GM21526 (cell line): ENCODE measurements around the gene PPM1H.
"Not testable (repeated sequence)": the region's sequence is repeated elsewhere in the genome, so short reads cannot be mapped to it uniquely, and the experiment has no call there.

Experiments
- ATAC-seq: cut with Tn5 transposase; IDR thresholded peaks from one replicate; pipeline ENCODE4 v1.9.1; 2021; ENCODE audit warnings: moderate library complexity; ENCODE audit not compliant: unreplicated experiment, low FRiP score

PPM1H gene

GRCh38 chr12:62694116-62694515 is 240.8 kb downstream of the PPM1H start:
- no peak for ATAC-seq

GRCh38 chr12:62693376-62694050 is 241.4 kb downstream of the PPM1H start:
- no peak for ATAC-seq

- ATAC-seq: no peak
Measured at GRCh38 chr12:62692884-62693283, 242.1 kb downstream of the PPM1H start.

GRCh38 chr12:62691309-62691708 is 243.6 kb downstream of the PPM1H start:
- ATAC-seq: no peak

GRCh38 chr12:62689042-62689839 is 245.7 kb downstream of the PPM1H start:
- no peak for ATAC-seq

GRCh38 chr12:62686938-62687337 is 248.0 kb downstream of the PPM1H start:
- ATAC-seq: no peak

- ATAC-seq: no peak
Measured at GRCh38 chr12:62684570-62685295, 250.2 kb downstream of the PPM1H start.

- no peak for ATAC-seq
Measured at GRCh38 chr12:62683776-62684569, 251.0 kb downstream of the PPM1H start.

- ATAC-seq: no peak
Measured at GRCh38 chr12:62681306-62681705, 253.6 kb downstream of the PPM1H start.

- ATAC-seq: no peak
Measured at GRCh38 chr12:62679608-62680007, 255.3 kb downstream of the PPM1H start.

GRCh38 chr12:62677355-62677754 is 257.6 kb downstream of the PPM1H start:
- no peak for ATAC-seq

- ATAC-seq: no peak
Measured at GRCh38 chr12:62676521-62677307, 258.2 kb downstream of the PPM1H start.

- no peak for ATAC-seq
Measured at GRCh38 chr12:62673028-62673815, 261.7 kb downstream of the PPM1H start.

- no peak for ATAC-seq
Measured at GRCh38 chr12:62670986-62671720, 263.8 kb downstream of the PPM1H start.

GRCh38 chr12:62668782-62669181 is 266.2 kb downstream of the PPM1H start:
- no peak for ATAC-seq

GRCh38 chr12:62664951-62665350 is 270.0 kb downstream of the PPM1H start:
- not testable (repeated sequence) for ATAC-seq

GRCh38 chr12:62660756-62661155 is 274.2 kb downstream of the PPM1H start:
- no peak for ATAC-seq
